OCI-LY7 (cell line): ENCODE measurements around the gene TAOK2. TPM values are rescaled to one million over a fixed set of nuclear protein-coding genes. Genes with fewer than 3 reads are reported as not detected.

Source experiments
- BruUV-seq: library from RNA; stranded (reverse); fragments of 400-500 nt; replicated peaks from 2 replicates; lab custom pipeline; 2021; lab: Mats Ljungman, UMichigan
- CTCF ChIA-PET: fragments of 300-600 bp; sonication (Branson Sonifier 250); formaldehyde crosslinking; loops from one replicate; lab custom pipeline; 2022; ENCODE audit warnings: antibody characterized with exemption; ENCODE audit not compliant: unreplicated experiment; lab: Charles Lee
- POLR2A ChIA-PET: fragments of 300-600 bp; sonication (Branson Sonifier 250); formaldehyde crosslinking; loops from one replicate; lab custom pipeline; 2022; ENCODE audit warnings: antibody characterized with exemption; lab: Charles Lee
- DNase-seq: peaks from one replicate; pipeline ENCODE4 v3.0.0-alpha.2; 2015; ENCODE audit warnings: low spot score
- H2AFZ ChIP-seq: fragments of 200-600 bp; sonication (generic), shearing (Covaris generic); 2 replicates; pipeline ENCODE4 v1.6.1; 2014; ENCODE audit warnings: mild to moderate bottlenecking, antibody characterized with exemption, low read length, moderate library complexity
- H3K27ac ChIP-seq: fragments of 200-600 bp; sonication (generic); 2 replicates; pipeline ENCODE4 v1.5.1; 2014; ENCODE audit warnings: mixed run types, low read depth, mild to moderate bottlenecking, moderate library complexity, low read length, inconsistent platforms; ENCODE audit not compliant: poor library complexity, severe bottlenecking
- H3K36me3 ChIP-seq: fragments of 200-600 bp; sonication (generic); 2 replicates; pipeline ENCODE4 v1.6.1; 2014; ENCODE audit warnings: mild to moderate bottlenecking, antibody characterized with exemption, low read length, moderate library complexity, mixed read lengths; ENCODE audit not compliant: insufficient read depth
- H3K4me1 ChIP-seq: fragments of 200-600 bp; sonication (generic); 2 replicates; pipeline ENCODE4 v1.5.1; 2014; ENCODE audit warnings: mild to moderate bottlenecking, low read length; ENCODE audit not compliant: insufficient read depth, poor library complexity, severe bottlenecking
- H3K4me2 ChIP-seq: fragments of 200-600 bp; sonication (generic); 2 replicates; pipeline ENCODE4 v1.6.1; 2014; ENCODE audit warnings: mild to moderate bottlenecking, low read length
- H3K4me3 ChIP-seq: fragments of 200-600 bp; sonication (generic); 2 replicates; pipeline ENCODE4 v1.5.1; 2014; ENCODE audit warnings: mild to moderate bottlenecking, low read depth, low read length; ENCODE audit not compliant: poor library complexity, severe bottlenecking
- H3K79me2 ChIP-seq: fragments of 200-600 bp; sonication (generic); 2 replicates; pipeline ENCODE4 v1.6.1; 2016; ENCODE audit warnings: low read depth, mild to moderate bottlenecking, low read length, moderate library complexity, mixed read lengths; ENCODE audit not compliant: insufficient read depth
- H3K9me2 ChIP-seq: fragments of 200-600 bp; sonication (generic); 2 replicates; pipeline ENCODE4 v1.6.1; 2016; ENCODE audit warnings: mild to moderate bottlenecking, low read length, mixed read lengths; ENCODE audit not compliant: insufficient read depth
- H3K9me3 ChIP-seq: fragments of 200-600 bp; sonication (generic); 2 replicates; pipeline ENCODE4 v1.6.1; 2014; ENCODE audit warnings: mild to moderate bottlenecking, mixed run types, low read length, mixed read lengths
- H4K20me1 ChIP-seq: fragments of 200-600 bp; sonication (generic); 2 replicates; pipeline ENCODE4 v1.6.1; 2014; ENCODE audit warnings: mild to moderate bottlenecking, antibody characterized with exemption, low read length, moderate library complexity, mixed read lengths; ENCODE audit not compliant: insufficient read depth
- CTCF ChIP-seq: fragments of 200-600 bp; sonication (generic); conservative IDR thresholded peaks from 2 replicates; pipeline ENCODE4 v1.5.1; 2014; ENCODE audit warnings: mild to moderate bottlenecking, antibody characterized with exemption, low read length, moderate library complexity, mixed read lengths
- EZH2phosphoT487 ChIP-seq: fragments of 200-600 bp; sonication (generic); IDR thresholded peaks from 2 replicates; pipeline ENCODE4 v1.6.1; 2018; ENCODE audit warnings: low read depth, borderline replicate concordance, mild to moderate bottlenecking, mixed run types, antibody characterized with exemption, low read length, moderate library complexity, mixed read lengths
- intact Hi-C: fragments of 100-400 bp; cut with micrococcal nuclease; formaldehyde crosslinking; loops from one replicate; pipeline ENCODE4 v1.10.0; 2022; ENCODE audit not compliant: unreplicated experiment
- total RNA-seq, 2 experiments: library from RNA; depleted of rRNA in 1 of 2; stranded (reverse); fragments of >200 nt in 1 of 2; shearing (Covaris generic) in 1 of 2; gene quantifications; 2 replicates each; pipeline ENCODE4 v1.2.3, GENCODE V29; 2014 to 2022

The TAOK2 gene
- total RNA-seq, 2 experiments from 2014 or later, result 31.7 to 45.0 TPM

DNA sequence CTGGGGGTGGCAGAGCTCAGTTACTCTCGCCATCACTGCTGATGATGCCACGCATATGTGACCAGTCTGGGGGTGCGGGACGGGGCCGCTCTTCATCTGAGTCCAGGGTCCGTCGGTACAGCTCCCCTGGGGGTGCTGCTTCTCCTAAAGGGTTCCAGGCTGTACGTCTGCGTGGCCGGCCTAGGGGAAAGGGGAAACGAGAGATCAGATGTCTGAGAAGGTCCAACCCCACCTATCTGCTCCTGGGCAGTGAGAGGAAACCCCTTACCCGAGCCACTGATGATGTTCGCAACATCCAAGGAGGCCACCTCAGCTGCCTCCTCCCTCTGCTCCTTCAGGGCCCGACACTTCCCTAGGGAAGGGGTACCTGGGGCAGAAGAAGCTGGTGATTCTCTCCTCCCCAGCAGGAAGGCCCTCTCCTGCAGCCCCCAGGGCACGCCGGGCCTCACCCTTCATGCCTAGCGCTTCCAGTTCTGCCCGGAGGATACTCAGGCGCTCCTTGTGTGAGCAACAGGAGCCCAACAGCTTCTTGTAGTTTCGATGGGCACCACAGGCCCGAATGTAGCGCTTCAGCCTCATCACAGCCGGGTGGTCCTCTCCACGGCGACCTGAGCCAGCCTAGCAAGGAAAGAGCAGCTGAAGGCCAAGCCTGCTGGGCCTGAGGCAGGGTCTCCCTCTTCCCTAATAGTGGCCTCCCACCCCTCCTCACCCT, 19.7 kb downstream of the TAOK2 start:
- no peaks in the 10 kb centered on the region for H3K9me3 ChIP-seq
- DNase-seq, result no peak
- no peak overlapping the region for H3K4me2 ChIP-seq
- TF ChIP-seq EZH2phosphoT487 (no peak), CTCF (no peak)
- H3K79me2 ChIP-seq, result peaks cover 12% of the 10 kb centered on the region; the same call in 1 of the 2 replicates
- no TSS peak for BruUV-seq
- peaks cover 27% of the 10 kb centered on the region for H3K4me1 ChIP-seq
- no peak overlapping the region for H3K27ac ChIP-seq
- H3K4me3 ChIP-seq, result no peak overlapping the region
- H3K36me3 ChIP-seq, result peaks cover 74% of the 10 kb centered on the region
- intact Hi-C loops, result loop anchor here (10.0 kb wide), 1 partner anchor 381 kb away; the partner anchor contains the start of genes MYL11 and TBC1D10B
- POLR2A ChIA-PET, result interaction anchor here (0.6 to 2.9 kb wide), 4 partner anchors 20 to 1023 kb away, joined by 3 to 11 read pairs (median 4); partner anchors contain the start of genes KCTD13, TAOK2 and TMEM219
- no peak overlapping the region for H2AFZ ChIP-seq
- no peaks in the 10 kb centered on the region for H3K9me2 ChIP-seq
- CTCF ChIA-PET, result no interaction called here
- H4K20me1 ChIP-seq, result no peaks in the 10 kb centered on the region

GRCh38 chr16:29993903-29994599, 20.4 kb downstream of the TAOK2 start:
- Histone ChIP-seq H3K79me2 (peaks cover 12% of the 10 kb centered on the region; the same call in 1 of the 2 replicates), H3K9me3 (no peaks in the 10 kb centered on the region), H3K9me2 (no peaks in the 10 kb centered on the region), H2AFZ (no peak overlapping the region), H3K4me1 (peaks cover 27% of the 10 kb centered on the region), H4K20me1 (no peaks in the 10 kb centered on the region), H3K4me3 (peak overlapping the region; percentile 85), H3K36me3 (peaks cover 71% of the 10 kb centered on the region), H3K27ac (peak overlapping the region; percentile 90), H3K4me2 (peak overlapping the region; percentile 88)
- ChIA-PET POLR2A (interaction anchor here (1.3 to 2.9 kb wide), 3 partner anchors 21 to 68 kb away, joined by 4 to 11 read pairs (median 5); partner anchors contain the start of genes KCTD13, TAOK2 and TMEM219), CTCF (no interaction called here)
- BruUV-seq, result TSS peak; percentile 88
- intact Hi-C loops, result loop anchor here (10.0 kb wide), 1 partner anchor 381 kb away; the partner anchor contains the start of genes MYL11 and TBC1D10B
- no peak for DNase-seq
- TF ChIP-seq CTCF (no peak), EZH2phosphoT487 (no peak)
